Measurements from ENCODE around the gene MTTP. TPM values are rescaled to one million over a fixed set of nuclear protein-coding genes. Genes with fewer than 3 reads are reported as not detected.

Gene MTTP
- total RNA-seq, 2 experiments from 2014 or later: 0.25 to 0.57 TPM

GRCh38 chr4:99645036-99645435 lies 70.4 kb downstream of the MTTP start:
- ChIA-PET POLR2A (interaction anchor here (0.9 kb wide), 1 partner anchor 9 kb away, joined by 4 read pairs; no protein-coding TSS in a partner anchor), CTCF (ENCODE audit: unreplicated experiment) (no interaction called here)

GRCh38 chr4:99645638-99646037 lies 71.0 kb downstream of the MTTP start:
- DNase-seq (ENCODE audit: low spot score): no peak
- no peaks in the 10 kb centered on the region for H3K4me1 ChIP-seq (ENCODE audit: insufficient read depth, low read length, poor library complexity, severe bottlenecking)
- H2AFZ ChIP-seq (ENCODE audit: low read length): no peak overlapping the region
- no peaks in the 10 kb centered on the region for H3K9me3 ChIP-seq (ENCODE audit: low read length)
- no peak for TF ChIP-seq EZH2phosphoT487 (IDR thresholded peaks at IDR 0.05; ENCODE audit: borderline replicate concordance, low read depth, low read length)
- no peak for TF ChIP-seq CTCF (conservative IDR thresholded peaks at IDR 0.05; ENCODE audit: low read length)
- no peaks in the 10 kb centered on the region for H3K36me3 ChIP-seq (ENCODE audit: insufficient read depth, low read length)
- H4K20me1 ChIP-seq (ENCODE audit: insufficient read depth, low read length): no peaks in the 10 kb centered on the region
- no peak overlapping the region for H3K27ac ChIP-seq (ENCODE audit: low read depth, low read length, poor library complexity, severe bottlenecking)
- no peaks in the 10 kb centered on the region for H3K9me2 ChIP-seq (ENCODE audit: insufficient read depth, low read length)
- no peaks in the 10 kb centered on the region for H3K79me2 ChIP-seq (ENCODE audit: insufficient read depth, low read depth, low read length)
- ChIA-PET CTCF (ENCODE audit: unreplicated experiment) (no interaction called here), POLR2A (no interaction called here)
- no TSS peak for BruUV-seq (replicated peaks)
- no peak overlapping the region for H3K4me3 ChIP-seq (ENCODE audit: low read depth, low read length, poor library complexity, severe bottlenecking)
- H3K4me2 ChIP-seq (ENCODE audit: low read length): no peak overlapping the region
- intact Hi-C loops (cut with micrococcal nuclease; ENCODE audit: unreplicated experiment): no loop called here

More at GRCh38 chr4:99645036-99645435, 70.4 kb downstream of the MTTP start:
- Histone ChIP-seq H3K4me3 (ENCODE audit: low read depth, low read length, poor library complexity, severe bottlenecking) (no peak overlapping the region), H3K36me3 (ENCODE audit: insufficient read depth, low read length) (no peaks in the 10 kb centered on the region), H3K4me1 (ENCODE audit: insufficient read depth, low read length, poor library complexity, severe bottlenecking) (no peaks in the 10 kb centered on the region), H4K20me1 (ENCODE audit: insufficient read depth, low read length) (no peaks in the 10 kb centered on the region), H2AFZ (ENCODE audit: low read length) (no peak overlapping the region), H3K9me2 (ENCODE audit: insufficient read depth, low read length) (no peaks in the 10 kb centered on the region), H3K27ac (ENCODE audit: low read depth, low read length, poor library complexity, severe bottlenecking) (no peak overlapping the region), H3K4me2 (ENCODE audit: low read length) (no peak overlapping the region), H3K79me2 (ENCODE audit: insufficient read depth, low read depth, low read length) (no peaks in the 10 kb centered on the region), H3K9me3 (ENCODE audit: low read length) (no peaks in the 10 kb centered on the region)
- no TSS peak for BruUV-seq (replicated peaks)
- intact Hi-C loops (cut with micrococcal nuclease; ENCODE audit: unreplicated experiment): no loop called here
- no peak for DNase-seq (ENCODE audit: low spot score)
- no peak for TF ChIP-seq CTCF (conservative IDR thresholded peaks at IDR 0.05; ENCODE audit: low read length)
- no peak for TF ChIP-seq EZH2phosphoT487 (IDR thresholded peaks at IDR 0.05; ENCODE audit: borderline replicate concordance, low read depth, low read length)

GRCh38 chr4:99647071-99647470 lies 72.4 kb downstream of the MTTP start:
- no peaks in the 10 kb centered on the region for H3K9me2 ChIP-seq (ENCODE audit: insufficient read depth, low read length)
- no peak overlapping the region for H3K4me3 ChIP-seq (ENCODE audit: low read depth, low read length, poor library complexity, severe bottlenecking)
- no peak for DNase-seq (ENCODE audit: low spot score)
- ChIA-PET POLR2A (interaction anchor here (0.9 kb wide), 1 partner anchor 342 kb away, joined by 3 read pairs; no protein-coding TSS in a partner anchor), CTCF (ENCODE audit: unreplicated experiment) (interaction anchor here (1.2 kb wide), 1 partner anchor 8 kb away, joined by 3 read pairs; no protein-coding TSS in a partner anchor)
- no TSS peak for BruUV-seq (replicated peaks)
- H3K36me3 ChIP-seq (ENCODE audit: insufficient read depth, low read length): no peaks in the 10 kb centered on the region
- no peaks in the 10 kb centered on the region for H4K20me1 ChIP-seq (ENCODE audit: insufficient read depth, low read length)
- H3K9me3 ChIP-seq (ENCODE audit: low read length): no peaks in the 10 kb centered on the region
- H3K79me2 ChIP-seq (ENCODE audit: insufficient read depth, low read depth, low read length): no peaks in the 10 kb centered on the region
- H3K4me1 ChIP-seq (ENCODE audit: insufficient read depth, low read length, poor library complexity, severe bottlenecking): no peaks in the 10 kb centered on the region
- intact Hi-C loops (cut with micrococcal nuclease; ENCODE audit: unreplicated experiment): no loop called here
- TF ChIP-seq CTCF (conservative IDR thresholded peaks at IDR 0.05; ENCODE audit: low read length) (no peak), EZH2phosphoT487 (IDR thresholded peaks at IDR 0.05; ENCODE audit: borderline replicate concordance, low read depth, low read length) (no peak)
- no peak overlapping the region for H3K27ac ChIP-seq (ENCODE audit: low read depth, low read length, poor library complexity, severe bottlenecking)
- H2AFZ ChIP-seq (ENCODE audit: low read length): no peak overlapping the region
- H3K4me2 ChIP-seq (ENCODE audit: low read length): no peak overlapping the region

All from OCI-LY7 (cell line).